GM12891 (cell line): ENCODE measurements around the gene SORL1.

Source experiments
- DNase-seq: peaks from one replicate; pipeline ENCODE4 v3.0.0; 2011; ENCODE audit warnings: low spot score; ENCODE audit not compliant: insufficient read length
- FAIRE-seq: peaks from 2 replicates; lab custom pipeline; 2011; peaks lifted over from hg19 to GRCh38; lab: Jason Lieb, UNC
- PAX5 ChIP-seq: IDR thresholded peaks from 2 replicates; pipeline ENCODE4 v1.6.1; 2011; ENCODE audit warnings: low read length, moderate library complexity, mild to moderate bottlenecking; ENCODE audit not compliant: insufficient read depth, severe bottlenecking
- POLR2A ChIP-seq: IDR thresholded peaks from 2 replicates; pipeline ENCODE4 v1.6.1; 2011; ENCODE audit warnings: low read depth, low read length, control low read depth
- POLR2AphosphoS5 ChIP-seq: IDR thresholded peaks from 2 replicates; pipeline ENCODE4 v1.6.1; 2011; ENCODE audit warnings: low read depth, low read length, control low read depth
- POU2F2 ChIP-seq: IDR thresholded peaks from 2 replicates; pipeline ENCODE4 v1.6.1; 2011; ENCODE audit warnings: low read depth, mild to moderate bottlenecking, control low read depth, low read length, moderate library complexity
- SPI1 ChIP-seq: IDR thresholded peaks from 2 replicates; pipeline ENCODE4 v1.6.1; 2011; ENCODE audit warnings: low read depth, low read length, control low read depth
- TAF1 ChIP-seq: IDR thresholded peaks from 2 replicates; pipeline ENCODE4 v1.6.1; 2011; ENCODE audit warnings: low read depth, low read length, control low read depth

The SORL1 gene

DNA sequence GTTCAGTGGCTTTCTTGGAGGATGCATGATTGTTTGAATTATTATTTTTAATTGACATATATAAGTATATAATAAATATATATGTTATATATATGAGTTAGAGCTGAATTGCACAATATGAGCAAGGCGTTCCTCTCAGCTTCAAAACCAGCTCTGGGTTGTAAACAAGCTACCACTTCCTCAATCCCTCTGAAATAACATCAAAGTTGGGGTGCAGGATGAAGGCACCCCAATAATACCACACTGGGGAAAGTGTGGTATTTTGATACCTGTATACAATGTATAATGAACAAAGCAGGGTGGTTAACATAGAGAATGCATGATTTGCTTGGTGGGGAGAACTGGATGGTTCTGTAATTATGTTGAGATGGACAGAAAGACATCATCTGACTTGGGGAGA is 1.7 kb upstream of the SORL1 start:
- DNase-seq, result no peak
- FAIRE-seq, result no peak
- no peak for TF ChIP-seq POU2F2
- TF ChIP-seq PAX5, result no peak
- no peak for TF ChIP-seq POLR2A
- TF ChIP-seq SPI1, result peak; percentile 77
- no peak for TF ChIP-seq POLR2AphosphoS5
- TF ChIP-seq TAF1, result no peak

DNA sequence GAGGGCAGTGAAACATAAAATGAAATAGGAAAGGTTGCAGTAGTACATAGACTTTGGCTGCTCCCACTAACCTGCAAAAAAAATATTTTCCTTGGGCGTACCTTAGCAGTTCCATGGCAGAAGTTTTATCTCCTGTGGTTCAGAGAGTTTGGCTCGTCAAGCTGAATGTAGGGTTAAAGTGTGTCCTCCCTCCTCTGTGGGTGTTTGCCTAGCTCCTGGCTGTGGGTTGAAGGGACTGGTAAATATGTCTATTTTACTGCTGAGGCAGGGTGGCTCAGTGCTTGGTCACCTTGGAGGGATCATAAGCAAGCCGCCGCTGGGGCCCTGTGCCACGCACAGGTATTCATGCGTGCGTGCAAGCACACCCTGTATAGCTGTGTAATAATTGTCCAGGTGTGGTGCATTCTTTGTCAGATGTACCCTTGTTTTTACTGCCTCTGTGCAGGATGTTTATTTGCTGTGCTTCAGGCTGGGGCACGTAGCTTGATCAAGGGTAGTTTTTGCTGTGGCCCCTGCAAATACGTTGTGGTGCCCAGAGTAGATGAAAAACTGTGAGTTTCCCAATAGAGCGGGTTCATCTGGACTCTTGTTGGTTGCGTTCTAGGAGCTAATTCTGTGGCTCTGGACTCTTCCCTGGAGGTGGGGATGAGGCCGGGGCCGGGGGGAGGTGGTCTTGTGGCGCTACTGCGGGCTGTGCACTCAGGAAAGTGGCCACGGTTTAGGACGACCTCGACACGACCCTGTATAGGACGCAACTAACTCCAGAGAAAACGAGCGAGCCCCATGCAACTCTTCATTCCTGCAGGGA is 732 bp upstream of the SORL1 start:
- TF ChIP-seq TAF1 (no peak), POU2F2 (peak; percentile 82; the same call in 1 of the 2 replicates), PAX5 (no peak), POLR2AphosphoS5 (peak; percentile 50; the same call in 1 of the 2 replicates), SPI1 (no peak), POLR2A (peak; percentile 14; the same call in 1 of the 2 replicates)
- no peak for DNase-seq
- FAIRE-seq, result no peak

DNA sequence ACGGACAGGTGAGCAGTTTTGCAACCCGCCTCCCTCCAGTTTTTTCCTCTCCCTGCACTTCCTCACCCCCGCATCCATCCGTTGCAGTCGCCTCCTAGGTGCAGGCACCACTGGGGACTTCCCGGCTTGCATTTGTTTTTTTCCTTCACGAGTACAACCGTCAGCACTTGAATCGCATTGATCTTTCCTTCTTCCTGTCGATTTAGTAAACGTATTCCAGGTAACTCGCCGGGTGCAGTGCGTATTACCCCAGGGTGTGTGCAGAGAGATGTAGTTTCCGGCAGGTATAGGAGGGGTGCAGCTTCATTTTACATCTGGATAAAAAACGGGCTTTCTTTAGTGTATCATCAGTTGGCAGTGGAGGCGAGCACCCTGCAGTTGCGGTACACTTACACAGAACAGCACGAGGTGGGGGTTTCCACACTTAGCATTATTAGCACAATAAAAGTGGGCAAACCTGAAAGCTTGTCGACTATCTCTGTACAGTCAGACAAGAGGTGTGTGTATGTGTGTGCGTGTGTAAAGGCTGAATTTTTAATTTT is 566 bp downstream of the SORL1 start, which contains the start of gene SORL1-AS1:
TSS of gene SORL1-AS1 (minus strand) at position 359 of the 542 bp plus-strand sequence.
- DNase-seq, result no peak
- no peak for FAIRE-seq
- no peak for TF ChIP-seq PAX5
- TF ChIP-seq SPI1, result peak; percentile 41
- 0 out of 2 replicates have a peak, but pooled peaks have one; percentile 30 for TF ChIP-seq POU2F2
- peak; percentile 47; the same call in 1 of the 2 replicates for TF ChIP-seq TAF1
- TF ChIP-seq POLR2AphosphoS5, result peak; percentile 55; the same call in 1 of the 2 replicates
- TF ChIP-seq POLR2A, result peak; percentile 83

DNA sequence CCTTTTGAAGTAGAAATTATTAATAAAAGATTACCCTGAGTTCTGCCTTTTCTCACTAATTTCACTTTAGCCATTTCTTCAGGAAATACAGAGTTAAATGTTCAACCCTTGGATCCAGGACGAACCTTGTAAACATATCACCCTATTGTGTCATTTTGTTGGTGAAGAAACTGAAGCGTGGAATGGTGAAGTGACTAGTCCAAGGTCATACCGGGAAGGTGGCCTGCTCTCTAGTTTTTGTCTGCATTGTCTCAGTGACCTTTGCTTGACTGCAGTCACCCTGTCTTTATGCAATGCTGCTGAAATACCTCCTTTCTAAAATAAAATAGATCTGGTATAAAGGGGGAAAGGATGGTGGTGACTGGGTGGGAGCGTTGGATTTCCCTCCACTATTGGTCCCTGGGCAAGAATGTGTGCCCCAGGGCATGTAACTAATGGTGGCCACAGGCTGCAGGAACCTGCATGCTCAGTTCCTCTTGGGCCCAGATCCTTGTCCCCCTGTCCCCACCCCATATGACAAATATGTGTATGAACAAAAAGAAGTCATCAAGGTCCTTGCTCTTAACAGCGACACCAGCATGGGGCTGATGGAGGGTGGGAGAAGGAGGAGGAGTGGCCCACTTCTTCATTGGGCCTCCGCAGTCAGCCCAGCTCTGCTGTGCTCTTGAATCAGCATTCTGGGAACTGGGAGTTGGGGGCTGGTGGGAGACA is 1.6 kb downstream of the SORL1 start:
- FAIRE-seq, result peak; percentile 84

DNA sequence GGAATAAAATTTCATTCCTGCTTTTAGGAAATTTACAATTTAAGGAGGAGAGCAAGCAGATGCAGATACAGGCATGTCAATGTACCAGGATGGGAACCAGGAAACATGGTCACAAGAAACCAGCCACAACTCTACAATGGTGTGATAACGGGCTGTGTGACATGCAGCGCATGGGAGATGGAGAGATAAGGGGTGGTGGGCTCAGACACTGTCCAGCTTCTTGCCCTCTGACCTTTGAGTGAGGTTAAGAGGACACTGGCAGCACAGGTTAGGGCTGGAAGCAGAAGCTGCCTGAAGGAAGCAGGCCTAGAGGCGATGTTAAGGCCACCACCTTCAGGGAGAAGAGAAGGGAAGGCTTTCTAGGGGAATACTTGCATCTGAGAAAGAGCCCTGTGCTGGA is 3.0 kb downstream of the SORL1 start:
- no peak for DNase-seq
- no peak for FAIRE-seq
- TF ChIP-seq POU2F2, result no peak

More for the DNA sequence above, 1.6 kb downstream of the SORL1 start:
- no peak; the same call in none of the 2 replicates for TF ChIP-seq POLR2A
- TF ChIP-seq PAX5, result no peak
- TF ChIP-seq POLR2AphosphoS5, result peak; percentile 33; the same call in 1 of the 2 replicates
- 0 out of 2 replicates have a peak, but pooled peaks have one; percentile 37 for TF ChIP-seq POU2F2
- TF ChIP-seq TAF1, result peak; percentile 34; the same call in 1 of the 2 replicates
- TF ChIP-seq SPI1, result peak; percentile 75
- no peak for DNase-seq

DNA sequence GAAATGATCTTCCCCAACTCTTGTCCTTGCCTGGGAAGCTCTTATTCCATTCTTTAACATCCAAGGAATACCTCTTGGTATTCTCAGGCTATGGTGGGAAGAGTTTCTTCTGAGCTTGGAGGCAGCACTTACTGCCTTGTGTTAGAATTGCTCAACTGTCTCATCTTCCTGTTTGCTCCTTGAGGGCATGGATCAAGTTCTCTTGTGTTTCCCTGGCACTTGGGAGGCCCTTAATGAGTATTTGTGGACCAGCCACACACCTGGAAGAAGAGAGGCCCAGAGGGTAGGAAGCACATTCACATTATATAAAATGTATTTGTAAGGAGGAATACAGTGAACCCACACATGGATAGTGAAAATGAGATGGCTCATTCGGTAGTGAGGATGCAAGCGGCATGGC is 4.0 kb downstream of the SORL1 start:
- TF ChIP-seq POU2F2 (no peak), TAF1 (no peak), POLR2A (no peak), PAX5 (no peak), SPI1 (no peak), POLR2AphosphoS5 (no peak)
- peak; percentile 83 for FAIRE-seq
- DNase-seq, result no peak

DNA sequence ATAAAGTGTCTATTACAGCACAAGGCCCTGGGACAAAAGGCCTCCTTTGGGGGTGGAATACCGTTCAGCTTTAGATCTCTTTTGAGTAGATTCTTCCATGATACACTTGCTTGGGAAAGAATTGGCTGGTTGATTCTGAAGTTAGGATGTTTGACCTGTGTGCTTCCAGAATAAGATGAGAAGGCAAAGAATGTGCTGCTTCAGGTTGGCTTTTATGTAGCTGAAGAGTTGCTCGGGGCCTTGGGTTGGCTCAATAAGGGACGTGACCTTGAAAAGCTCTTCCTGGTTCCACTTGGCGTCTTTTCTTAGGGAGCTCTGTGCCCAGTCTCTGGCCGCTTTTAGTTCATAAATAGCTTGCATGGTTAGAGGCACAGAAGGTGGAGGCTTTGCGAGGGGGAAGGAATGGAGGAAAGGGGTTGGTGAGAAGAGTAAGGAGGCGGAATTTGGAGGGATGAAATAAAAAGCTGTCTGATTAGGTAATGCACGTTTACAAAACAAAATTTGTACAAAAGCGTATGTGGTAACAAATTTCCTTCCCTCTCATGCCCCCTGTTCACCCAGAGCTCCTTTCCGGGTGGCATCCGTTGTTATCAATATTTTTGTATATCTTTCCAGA is 4.8 kb downstream of the SORL1 start:
- TF ChIP-seq TAF1, result no peak
- no peak for TF ChIP-seq POLR2A
- TF ChIP-seq PAX5, result no peak
- no peak for TF ChIP-seq POLR2AphosphoS5
- TF ChIP-seq POU2F2, result no peak
- no peak for TF ChIP-seq SPI1
- DNase-seq, result no peak
- no peak for FAIRE-seq

- DNase-seq, result no peak
- TF ChIP-seq POLR2AphosphoS5, result no peak
- no peak for TF ChIP-seq POLR2A
- no peak for TF ChIP-seq PAX5
- no peak for TF ChIP-seq TAF1
- TF ChIP-seq SPI1, result no peak
- TF ChIP-seq POU2F2, result no peak
- FAIRE-seq, result peak; percentile 23
Observed at GRCh38 chr11:121458551-121458950, 6.4 kb downstream of the SORL1 start.
